IPS-18a (cell line): ENCODE data around the gene ARFIP2.

Experiments used
- H3K27ac ChIP-seq: one replicate; pipeline ENCODE4 v1.5.1; 2013; ENCODE audit warnings: low read length
- H3K27me3 ChIP-seq: one replicate; pipeline ENCODE4 v1.6.1; 2013; ENCODE audit warnings: mild to moderate bottlenecking, low read length; ENCODE audit not compliant: control insufficient read depth, insufficient read depth
- H3K36me3 ChIP-seq: one replicate; pipeline ENCODE4 v1.6.1; 2013; ENCODE audit warnings: low read depth, low read length; ENCODE audit not compliant: control insufficient read depth
- H3K4me1 ChIP-seq: one replicate; pipeline ENCODE4 v1.6.1; 2013; ENCODE audit warnings: low read depth, low read length; ENCODE audit not compliant: control insufficient read depth
- H3K4me3 ChIP-seq: one replicate; pipeline ENCODE4 v1.5.1; 2013; ENCODE audit warnings: low read length
- H3K9ac ChIP-seq: one replicate; pipeline ENCODE4 v1.6.1; 2013; ENCODE audit warnings: mild to moderate bottlenecking, low read length, moderate library complexity
- H3K9me3 ChIP-seq: one replicate; pipeline ENCODE4 v1.6.1; 2013; ENCODE audit warnings: low read depth, low read length; ENCODE audit not compliant: control insufficient read depth

The ARFIP2 gene

DNA sequence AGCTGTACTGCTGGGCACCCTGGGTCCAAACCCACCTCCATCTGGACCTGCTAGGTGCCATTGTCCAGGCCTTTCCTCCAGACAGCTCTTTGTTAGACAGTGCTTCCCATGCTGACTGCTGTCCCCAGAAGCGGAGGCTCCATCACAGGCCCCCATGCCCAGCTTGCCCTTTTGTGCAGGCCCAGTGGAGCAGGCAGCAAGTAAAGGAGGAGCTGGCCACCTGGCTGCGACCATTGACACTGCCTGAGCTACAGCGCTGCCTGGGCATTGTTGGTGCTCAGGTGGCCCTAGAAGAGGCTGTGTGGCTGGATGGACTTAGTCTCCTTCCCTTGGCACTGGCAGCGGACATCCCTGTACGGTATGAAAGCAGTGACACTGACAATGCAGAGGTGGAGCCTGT lies 17.4 kb upstream of the ARFIP2 start:
- Histone ChIP-seq H3K36me3 (no peaks in the 10 kb centered on the region), H3K4me1 (peaks cover 9% of the 10 kb centered on the region), H3K27ac (no peak overlapping the region), H3K9ac (no peak overlapping the region), H3K27me3 (no peaks in the 10 kb centered on the region), H3K9me3 (no peaks in the 10 kb centered on the region), H3K4me3 (no peak overlapping the region)

DNA sequence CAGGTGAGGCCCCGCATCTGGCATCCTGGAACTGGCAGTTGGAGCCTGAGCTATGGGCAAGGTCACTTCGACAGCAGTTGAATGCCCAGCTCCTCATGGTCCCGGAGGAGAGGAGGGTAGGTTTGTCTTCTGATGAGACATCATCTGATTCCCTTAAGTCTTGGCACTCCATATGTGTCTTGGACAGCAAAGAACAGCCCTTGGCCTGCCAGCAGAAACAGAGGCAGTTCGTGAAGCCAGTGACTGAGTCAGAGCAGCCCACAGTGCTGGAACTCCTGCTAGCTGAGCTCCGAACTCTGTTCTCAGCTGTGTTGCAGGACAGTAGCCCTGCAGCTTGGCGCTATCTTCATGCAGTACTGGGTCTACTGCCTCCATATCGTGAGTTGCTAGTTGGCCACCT lies 17.0 kb upstream of the ARFIP2 start:
- Histone ChIP-seq H3K4me1 (peaks cover 9% of the 10 kb centered on the region), H3K27ac (no peak overlapping the region), H3K9ac (no peak overlapping the region), H3K27me3 (no peaks in the 10 kb centered on the region), H3K9me3 (no peaks in the 10 kb centered on the region), H3K4me3 (no peak overlapping the region), H3K36me3 (no peaks in the 10 kb centered on the region)

DNA sequence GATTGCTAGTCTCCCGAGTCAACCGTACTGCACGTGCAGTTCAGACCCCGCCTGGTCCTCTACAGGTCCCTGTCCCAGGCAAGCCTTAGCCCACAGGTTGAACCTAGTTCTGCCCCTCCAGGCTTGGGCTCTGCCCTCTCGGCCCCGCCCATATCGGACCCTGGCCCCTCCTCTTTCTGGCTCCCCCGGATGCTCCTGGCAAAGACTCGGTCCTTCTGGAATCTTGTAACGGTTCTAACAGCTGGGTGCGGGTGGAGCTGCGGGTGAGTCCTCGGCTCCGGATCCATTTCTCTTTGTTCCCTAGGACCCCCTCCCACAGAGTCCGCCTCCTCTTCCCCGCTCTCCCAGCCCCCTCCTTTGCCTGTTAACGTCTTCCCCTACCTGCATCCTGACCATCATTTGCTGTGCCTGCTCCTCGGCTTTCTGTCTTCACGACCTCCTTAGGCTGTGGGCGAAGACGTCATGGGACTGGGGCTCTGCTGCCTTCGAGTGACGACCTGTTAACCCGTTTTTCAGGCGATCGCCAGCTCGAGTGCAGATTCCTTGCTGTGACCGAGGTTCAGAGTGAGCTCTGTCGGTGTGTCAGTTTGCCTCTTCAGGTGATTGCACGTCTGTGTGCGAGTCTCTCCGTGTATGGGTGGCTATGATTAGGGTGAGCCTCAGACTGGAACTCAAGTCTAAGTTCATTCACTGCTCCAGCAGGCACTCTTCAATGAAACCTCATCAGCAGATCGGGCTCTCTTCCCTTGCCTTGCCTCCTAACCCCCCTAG lies 16.1 kb upstream of the ARFIP2 start, which contains the start of gene DNHD1:
DNHD1 (plus strand) TSS at position 212 of the 771 bp plus-strand sequence. CDS start 936 bp downstream, outside the sequence.
- no peaks in the 10 kb centered on the region for H3K36me3 ChIP-seq
- no peaks in the 10 kb centered on the region for H3K27me3 ChIP-seq
- no peak within 1 kb of the TSS for H3K27ac ChIP-seq
- H3K4me3 ChIP-seq: peak within 1 kb of the TSS; percentile 53
- H3K9ac ChIP-seq: no peak within 1 kb of the TSS
- no peaks in the 10 kb centered on the region for H3K9me3 ChIP-seq
- H3K4me1 ChIP-seq: peaks cover 9% of the 10 kb centered on the region

DNA sequence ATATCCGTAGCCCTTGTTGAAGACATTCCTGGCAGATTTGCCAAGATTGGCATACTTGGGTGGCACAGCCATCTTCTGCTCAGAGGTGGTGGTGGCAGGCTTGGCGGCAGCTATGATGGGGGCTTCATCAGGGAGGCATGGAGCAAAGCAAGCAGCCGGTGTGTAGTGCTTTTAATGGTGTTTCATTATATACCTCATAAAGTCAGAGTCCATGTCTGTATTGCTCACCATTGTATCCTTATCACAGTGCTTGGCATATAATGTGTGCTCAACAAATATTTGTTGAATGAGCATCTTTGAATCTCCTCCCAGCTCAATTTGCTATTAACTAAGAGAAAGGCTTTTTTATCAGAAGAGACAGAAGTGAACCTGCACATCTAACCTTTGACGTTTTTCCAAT lies 8.2 kb upstream of the ARFIP2 start:
- H3K27ac ChIP-seq: no peak overlapping the region
- no peak overlapping the region for H3K9ac ChIP-seq
- no peaks in the 10 kb centered on the region for H3K9me3 ChIP-seq
- H3K4me3 ChIP-seq: no peak overlapping the region
- H3K36me3 ChIP-seq: peaks cover 35% of the 10 kb centered on the region
- no peaks in the 10 kb centered on the region for H3K4me1 ChIP-seq
- no peaks in the 10 kb centered on the region for H3K27me3 ChIP-seq

DNA sequence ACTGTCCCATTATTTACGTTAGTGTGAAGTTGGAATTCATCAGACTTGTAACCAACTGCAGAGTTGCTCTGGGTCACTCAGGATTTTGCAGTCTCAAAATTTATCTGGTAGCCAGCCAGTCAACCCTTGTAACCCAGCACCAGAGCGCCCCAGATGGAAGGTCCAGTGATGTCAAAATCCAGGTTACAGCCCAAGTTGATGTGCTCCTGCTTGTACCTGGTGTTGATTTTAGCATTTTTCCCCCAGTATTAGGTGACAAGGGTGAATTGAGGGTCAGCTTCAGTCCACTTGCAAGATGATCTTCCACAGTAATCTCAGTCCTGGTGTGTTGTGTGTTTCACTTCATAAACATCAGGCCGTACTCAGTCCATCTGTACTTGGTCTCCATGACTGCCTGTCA lies 7.7 kb upstream of the ARFIP2 start:
- H3K9ac ChIP-seq: no peak overlapping the region
- H3K4me3 ChIP-seq: no peak overlapping the region
- H3K27ac ChIP-seq: no peak overlapping the region
- no peaks in the 10 kb centered on the region for H3K9me3 ChIP-seq
- peaks cover 37% of the 10 kb centered on the region for H3K36me3 ChIP-seq
- no peaks in the 10 kb centered on the region for H3K4me1 ChIP-seq
- no peaks in the 10 kb centered on the region for H3K27me3 ChIP-seq

DNA sequence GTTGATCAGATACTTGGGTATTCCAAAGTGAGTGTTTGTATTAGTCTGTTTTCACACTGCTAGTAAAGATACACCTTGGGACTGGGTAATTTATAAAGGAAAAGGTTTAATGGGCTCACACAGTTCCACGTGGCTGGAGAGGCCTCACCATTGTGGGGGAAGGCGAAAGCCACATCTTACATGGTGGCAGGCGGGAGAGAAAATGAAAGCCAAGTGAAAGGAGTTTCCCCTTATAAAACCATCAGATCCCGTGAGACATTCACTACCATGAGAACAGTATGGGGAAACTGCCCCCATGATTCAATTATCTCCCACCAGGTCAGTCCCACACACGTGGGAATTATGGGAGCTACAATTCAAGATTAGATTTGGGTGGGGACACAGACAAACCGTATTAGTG lies 7.2 kb upstream of the ARFIP2 start:
- no peaks in the 10 kb centered on the region for H3K4me1 ChIP-seq
- H3K4me3 ChIP-seq: no peak overlapping the region
- no peaks in the 10 kb centered on the region for H3K27me3 ChIP-seq
- no peak overlapping the region for H3K27ac ChIP-seq
- H3K9me3 ChIP-seq: no peaks in the 10 kb centered on the region
- H3K36me3 ChIP-seq: peaks cover 42% of the 10 kb centered on the region
- H3K9ac ChIP-seq: no peak overlapping the region

DNA sequence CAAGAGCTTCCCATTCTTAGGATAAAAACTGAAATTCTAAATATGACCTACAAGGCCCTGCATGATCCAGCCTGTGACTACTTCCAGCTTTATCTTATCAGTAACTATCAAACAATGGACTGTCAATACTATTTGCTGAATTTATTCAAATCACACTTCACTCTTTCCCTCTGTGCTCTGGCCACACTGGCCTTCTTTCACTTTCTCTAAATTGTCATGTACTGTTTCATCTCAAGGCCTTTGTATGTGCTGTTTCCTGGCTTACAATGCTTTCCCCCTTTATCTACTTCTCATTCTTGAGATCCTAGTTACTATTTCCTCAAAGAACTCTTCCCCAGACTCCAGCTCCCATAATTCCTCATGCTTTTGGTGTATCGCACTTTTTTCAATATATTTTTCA lies 5.8 kb upstream of the ARFIP2 start:
- Histone ChIP-seq H3K4me3 (no peak overlapping the region), H3K9ac (no peak overlapping the region), H3K27ac (no peak overlapping the region), H3K36me3 (peaks cover 52% of the 10 kb centered on the region), H3K4me1 (no peaks in the 10 kb centered on the region), H3K9me3 (no peaks in the 10 kb centered on the region), H3K27me3 (no peaks in the 10 kb centered on the region)

DNA sequence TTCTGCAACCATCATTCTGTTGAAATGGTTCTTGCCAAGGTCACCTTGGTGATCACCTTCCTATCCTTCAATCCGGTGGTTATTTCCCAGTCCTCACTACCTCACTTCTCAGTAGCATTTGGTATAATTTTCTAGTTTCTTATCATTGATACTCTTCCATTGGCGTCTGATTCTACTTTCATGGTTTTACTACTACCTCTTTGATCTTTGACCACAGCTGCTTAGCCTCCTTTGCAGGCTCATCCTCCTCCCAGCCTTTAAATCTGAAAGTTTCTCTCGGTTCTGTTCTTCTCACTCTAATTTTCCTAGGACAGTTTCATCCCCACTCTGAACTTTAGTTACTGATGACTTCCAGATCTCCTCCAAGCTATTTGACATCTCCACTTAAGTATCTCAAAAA lies 5.1 kb upstream of the ARFIP2 start:
- Histone ChIP-seq H3K36me3 (peaks cover 52% of the 10 kb centered on the region), H3K4me3 (no peak overlapping the region)

DNA sequence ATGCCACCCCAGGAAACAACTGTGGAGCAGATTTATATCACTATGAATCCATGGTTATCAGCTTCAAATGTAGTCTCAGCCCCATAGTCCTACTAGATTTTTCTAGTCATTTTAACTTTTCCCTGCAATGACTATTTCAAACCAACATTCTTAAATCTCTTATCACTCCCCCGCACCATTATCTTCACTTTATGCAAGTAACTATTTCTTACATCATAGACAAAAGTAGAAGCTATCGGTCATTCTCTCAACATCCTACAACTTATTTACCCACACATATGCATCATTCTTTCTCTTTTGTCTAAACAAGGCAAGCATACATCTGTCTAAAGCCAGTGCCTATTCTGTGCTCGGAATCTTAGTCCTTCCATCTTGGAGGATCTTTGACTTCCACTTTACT lies 4.5 kb upstream of the ARFIP2 start:
- no peaks in the 10 kb centered on the region for H3K9me3 ChIP-seq
- H3K27ac ChIP-seq: no peak overlapping the region
- H3K27me3 ChIP-seq: no peaks in the 10 kb centered on the region
- H3K9ac ChIP-seq: no peak overlapping the region
- H3K4me1 ChIP-seq: no peaks in the 10 kb centered on the region
- H3K36me3 ChIP-seq: peaks cover 52% of the 10 kb centered on the region
- no peak overlapping the region for H3K4me3 ChIP-seq

More for the DNA sequence above, 5.1 kb upstream of the ARFIP2 start:
- no peaks in the 10 kb centered on the region for H3K9me3 ChIP-seq
- no peaks in the 10 kb centered on the region for H3K27me3 ChIP-seq
- H3K9ac ChIP-seq: no peak overlapping the region
- H3K4me1 ChIP-seq: no peaks in the 10 kb centered on the region
- no peak overlapping the region for H3K27ac ChIP-seq

DNA sequence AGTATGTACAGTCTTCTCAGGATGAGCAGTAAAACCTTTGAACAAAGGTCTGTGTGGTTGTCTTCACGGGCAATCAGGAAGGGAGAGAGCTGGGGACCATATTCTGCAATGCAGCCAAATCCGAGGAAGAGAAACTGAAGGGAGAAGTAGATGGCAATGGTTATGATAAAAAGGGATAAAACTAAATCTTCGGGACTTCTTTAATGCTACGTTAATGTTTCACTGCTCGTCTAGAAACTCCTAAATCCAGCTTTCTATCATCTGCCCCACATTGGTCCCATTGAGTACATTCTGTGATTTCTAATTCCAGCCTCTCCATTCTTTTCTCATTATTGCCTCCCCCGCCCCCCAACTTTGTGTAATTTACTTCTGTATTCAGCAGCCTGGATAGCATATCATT lies 1.9 kb upstream of the ARFIP2 start:
- no peaks in the 10 kb centered on the region for H3K27me3 ChIP-seq
- no peak overlapping the region for H3K4me3 ChIP-seq
- peaks cover 4% of the 10 kb centered on the region for H3K4me1 ChIP-seq
- H3K9me3 ChIP-seq: no peaks in the 10 kb centered on the region
- no peak overlapping the region for H3K9ac ChIP-seq
- H3K36me3 ChIP-seq: peaks cover 59% of the 10 kb centered on the region
- H3K27ac ChIP-seq: no peak overlapping the region

DNA sequence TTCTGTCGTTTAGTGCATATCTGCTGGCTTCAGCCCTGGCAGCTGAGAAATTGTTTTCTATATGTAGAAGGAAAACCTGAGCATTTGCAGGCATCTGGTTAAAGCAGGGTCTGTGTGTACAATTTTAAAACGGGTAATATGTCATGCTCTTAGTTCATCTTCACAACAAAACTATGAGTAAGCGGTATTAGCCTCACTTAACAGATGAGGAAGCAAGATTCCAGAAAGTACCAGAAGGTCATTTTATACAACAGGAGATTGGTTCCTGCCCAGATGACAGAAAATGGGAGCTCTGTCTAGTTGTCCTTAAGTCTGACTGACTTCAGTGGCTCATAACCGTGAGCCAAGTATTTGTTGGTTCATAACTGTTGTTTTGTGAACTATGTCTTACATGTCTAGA lies 1.3 kb upstream of the ARFIP2 start:
- H3K9me3 ChIP-seq: no peaks in the 10 kb centered on the region
- H3K27me3 ChIP-seq: no peaks in the 10 kb centered on the region
- H3K4me1 ChIP-seq: peaks cover 4% of the 10 kb centered on the region
- peak overlapping the region; percentile 94 for H3K4me3 ChIP-seq
- no peak overlapping the region for H3K27ac ChIP-seq
- no peak overlapping the region for H3K9ac ChIP-seq
- peaks cover 61% of the 10 kb centered on the region for H3K36me3 ChIP-seq

DNA sequence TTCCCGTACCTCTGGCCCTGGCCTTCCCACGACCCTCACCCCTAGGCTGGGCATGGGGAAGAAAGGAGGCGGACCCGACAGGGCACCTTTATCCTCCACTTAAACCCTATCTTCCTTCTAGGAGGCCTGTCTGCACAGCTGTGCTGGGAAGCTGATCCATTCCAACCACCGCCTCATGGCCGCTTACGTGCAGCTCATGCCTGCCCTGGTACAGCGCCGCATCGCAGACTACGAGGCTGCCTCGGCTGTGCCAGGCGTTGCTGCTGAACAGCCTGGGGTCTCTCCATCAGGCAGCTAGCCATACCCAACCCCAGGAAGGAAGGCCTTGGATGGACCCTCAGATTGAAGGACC lies 769 bp upstream of the ARFIP2 start:
- H3K27ac ChIP-seq: peak overlapping the region; percentile 66
- H3K27me3 ChIP-seq: no peaks in the 10 kb centered on the region
- no peaks in the 10 kb centered on the region for H3K9me3 ChIP-seq
- H3K4me3 ChIP-seq: peak overlapping the region; percentile 94
- peaks cover 64% of the 10 kb centered on the region for H3K36me3 ChIP-seq
- peaks cover 4% of the 10 kb centered on the region for H3K4me1 ChIP-seq
- H3K9ac ChIP-seq: peak overlapping the region; percentile 95
